GM06990 (cell line): ENCODE data around the gene ZBTB7A.

Source experiments
- DNase-seq: peaks from one replicate; pipeline ENCODE4 v3.0.0-alpha.2; 2011; ENCODE audit not compliant: insufficient read length; ENCODE audit errors: extremely low read depth
- H3K27me3 ChIP-seq: replicated peaks from 2 replicates; pipeline ENCODE4 v1.6.0; 2011; ENCODE audit warnings: low read length; ENCODE audit not compliant: control insufficient read depth, insufficient read depth
- H3K36me3 ChIP-seq: 2 replicates; pipeline ENCODE4 v1.5.1; 2011; ENCODE audit warnings: low read length; ENCODE audit not compliant: control insufficient read depth, insufficient read depth
- H3K4me3 ChIP-seq: replicated peaks from 2 replicates; pipeline ENCODE4 v1.5.1; 2011; ENCODE audit warnings: low read depth, mild to moderate bottlenecking, control low read depth, low read length
- TF ChIP-seq, protein P1 (sequence below): IDR thresholded peaks from 2 replicates; pipeline ENCODE4 v1.5.1; 2011; ENCODE audit warnings: low read length, control low read depth, mild to moderate bottlenecking, inconsistent platforms; ENCODE audit not compliant: insufficient read depth, poor library complexity, severe bottlenecking

The ZBTB7A gene

DNA sequence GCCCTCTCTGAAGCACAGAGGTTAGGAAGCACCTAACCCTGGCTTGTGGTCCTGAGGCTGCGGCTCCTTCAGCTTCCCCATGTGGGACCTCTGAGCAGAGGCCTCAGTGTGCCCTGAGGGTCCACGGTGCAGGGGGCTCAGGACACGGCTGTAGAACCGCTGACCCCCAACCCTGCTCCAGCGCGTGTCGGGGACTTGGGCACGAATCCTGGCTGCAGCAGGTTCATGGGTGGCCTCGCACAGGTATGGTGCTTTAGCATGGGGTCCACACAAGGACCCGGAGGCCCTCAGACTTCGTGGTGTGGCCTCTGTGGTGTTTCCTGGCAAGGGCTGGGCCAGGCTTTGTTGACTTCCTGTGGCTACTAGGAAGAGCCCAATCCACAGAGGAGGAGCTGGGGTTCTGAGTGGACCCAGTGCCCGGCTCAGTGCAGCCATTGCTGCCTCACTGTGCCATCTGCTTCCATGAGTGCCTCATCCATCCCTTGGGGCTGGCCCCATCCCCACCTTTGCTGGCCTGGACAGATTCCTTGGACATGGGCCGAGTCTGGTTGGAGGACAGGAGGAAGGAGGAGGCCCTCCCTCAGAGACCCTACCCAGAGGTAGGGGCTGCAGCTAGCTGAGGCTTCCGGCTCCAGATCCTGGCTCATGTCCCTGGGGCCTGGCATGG, 24.5 kb downstream of the ZBTB7A start:
- TF ChIP-seq, protein P1, sequence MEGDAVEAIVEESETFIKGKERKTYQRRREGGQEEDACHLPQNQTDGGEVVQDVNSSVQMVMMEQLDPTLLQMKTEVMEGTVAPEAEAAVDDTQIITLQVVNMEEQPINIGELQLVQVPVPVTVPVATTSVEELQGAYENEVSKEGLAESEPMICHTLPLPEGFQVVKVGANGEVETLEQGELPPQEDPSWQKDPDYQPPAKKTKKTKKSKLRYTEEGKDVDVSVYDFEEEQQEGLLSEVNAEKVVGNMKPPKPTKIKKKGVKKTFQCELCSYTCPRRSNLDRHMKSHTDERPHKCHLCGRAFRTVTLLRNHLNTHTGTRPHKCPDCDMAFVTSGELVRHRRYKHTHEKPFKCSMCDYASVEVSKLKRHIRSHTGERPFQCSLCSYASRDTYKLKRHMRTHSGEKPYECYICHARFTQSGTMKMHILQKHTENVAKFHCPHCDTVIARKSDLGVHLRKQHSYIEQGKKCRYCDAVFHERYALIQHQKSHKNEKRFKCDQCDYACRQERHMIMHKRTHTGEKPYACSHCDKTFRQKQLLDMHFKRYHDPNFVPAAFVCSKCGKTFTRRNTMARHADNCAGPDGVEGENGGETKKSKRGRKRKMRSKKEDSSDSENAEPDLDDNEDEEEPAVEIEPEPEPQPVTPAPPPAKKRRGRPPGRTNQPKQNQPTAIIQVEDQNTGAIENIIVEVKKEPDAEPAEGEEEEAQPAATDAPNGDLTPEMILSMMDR, result no peak
- Histone ChIP-seq H3K27me3 (no peaks in the 10 kb centered on the region), H3K4me3 (no peak overlapping the region), H3K36me3 (peaks cover 6% of the 10 kb centered on the region)
- DNase-seq, result peak; percentile 6

DNA sequence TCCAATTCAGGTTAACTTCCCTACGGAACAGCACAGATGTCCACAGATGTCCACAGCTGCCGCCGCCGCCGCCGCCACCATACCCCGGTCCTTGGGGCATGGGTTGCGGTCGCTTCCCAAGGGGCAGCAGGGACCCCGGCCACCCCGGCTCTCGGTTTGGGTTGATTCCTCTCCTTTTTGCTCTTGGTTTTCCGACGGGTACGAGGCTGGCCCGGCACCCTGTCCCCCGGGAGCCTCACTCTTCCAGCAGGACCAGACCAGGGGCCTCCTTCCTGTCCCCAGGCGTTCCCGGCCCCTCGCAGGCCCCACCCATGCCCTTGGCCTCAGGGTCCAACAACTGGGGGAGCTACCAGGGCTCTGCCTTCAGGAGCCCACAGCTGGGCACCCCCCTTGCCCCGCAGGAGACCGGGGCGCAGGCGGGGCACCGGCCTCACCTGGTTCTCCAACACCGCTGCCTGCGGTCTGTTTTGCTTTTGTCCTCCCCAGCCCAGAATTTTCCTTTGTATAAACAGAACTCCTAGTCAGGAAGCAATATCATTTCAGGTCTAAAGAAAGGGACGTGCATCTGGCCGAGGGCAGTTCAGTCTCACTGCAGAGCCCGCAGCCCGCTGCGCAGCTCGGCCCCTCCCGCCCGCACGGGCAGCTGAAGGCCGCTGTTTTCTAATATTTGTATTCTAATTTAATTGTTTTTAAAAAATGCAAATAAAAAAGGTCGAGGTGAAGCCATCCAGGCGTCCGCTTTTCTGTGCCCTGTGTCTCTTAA, 27.9 kb downstream of the ZBTB7A start:
- DNase-seq, result no peak
- H3K4me3 ChIP-seq, result no peak overlapping the region
- H3K36me3 ChIP-seq, result peaks cover 8% of the 10 kb centered on the region
- H3K27me3 ChIP-seq, result no peaks in the 10 kb centered on the region
- TF ChIP-seq, protein P1, result no peak

DNA sequence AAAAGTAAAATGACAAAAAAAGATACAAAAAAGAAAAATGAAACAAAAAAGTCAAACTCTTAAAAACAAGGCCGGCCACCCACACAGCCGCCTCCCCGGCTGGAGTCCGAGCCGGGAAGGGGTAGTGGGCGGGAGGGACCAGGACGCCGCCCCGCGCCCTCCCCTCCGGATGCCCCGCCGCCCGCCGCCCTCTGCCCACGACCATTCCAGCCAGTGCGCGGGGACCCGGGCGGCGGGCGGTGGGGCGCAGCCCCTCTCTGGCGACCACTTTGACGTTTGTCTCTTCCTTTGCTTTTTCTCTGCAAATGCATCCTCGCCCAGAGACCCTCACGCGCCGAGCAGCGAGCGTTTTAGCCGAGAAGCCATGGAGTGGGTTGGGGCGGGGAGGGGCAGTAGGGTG, 28.6 kb downstream of the ZBTB7A start:
- H3K4me3 ChIP-seq, result no peak overlapping the region
- H3K27me3 ChIP-seq, result no peaks in the 10 kb centered on the region
- DNase-seq, result no peak
- H3K36me3 ChIP-seq, result peaks cover 11% of the 10 kb centered on the region
- TF ChIP-seq, protein P1, result no peak

DNA sequence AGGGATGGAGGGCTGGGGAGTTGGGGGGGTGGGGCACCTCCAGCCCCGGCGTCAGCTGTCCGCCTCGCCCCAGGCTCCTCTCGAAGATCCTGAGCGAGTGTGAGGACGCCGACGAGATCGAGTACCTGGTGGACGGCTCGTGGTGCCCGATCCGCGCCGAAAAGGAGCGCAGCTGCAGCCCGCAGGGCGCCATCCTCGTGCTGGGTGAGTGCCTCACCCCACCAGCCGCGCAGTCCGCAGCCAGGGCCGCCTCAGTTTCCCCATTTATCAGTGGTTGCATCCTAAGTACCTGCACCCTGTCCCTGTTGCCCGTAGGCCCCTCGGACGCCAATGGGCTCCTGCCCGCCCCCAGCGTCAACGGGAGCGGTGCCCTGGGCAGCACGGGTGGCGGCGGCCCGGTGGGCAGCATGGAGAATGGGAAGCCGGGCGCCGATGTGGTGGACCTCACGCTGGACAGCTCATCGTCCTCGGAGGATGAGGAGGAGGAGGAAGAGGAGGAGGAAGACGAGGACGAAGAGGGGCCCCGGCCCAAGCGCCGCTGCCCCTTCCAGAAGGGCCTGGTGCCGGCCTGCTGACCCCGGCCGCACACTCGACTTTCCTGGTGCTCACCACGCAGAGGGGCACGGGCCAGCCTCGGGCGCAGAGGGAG, 29.3 kb downstream of the ZBTB7A start:
- no peak overlapping the region for H3K4me3 ChIP-seq
- no peaks in the 10 kb centered on the region for H3K27me3 ChIP-seq
- peaks cover 13% of the 10 kb centered on the region for H3K36me3 ChIP-seq
- TF ChIP-seq, protein P1, result no peak
- DNase-seq, result no peak

DNA sequence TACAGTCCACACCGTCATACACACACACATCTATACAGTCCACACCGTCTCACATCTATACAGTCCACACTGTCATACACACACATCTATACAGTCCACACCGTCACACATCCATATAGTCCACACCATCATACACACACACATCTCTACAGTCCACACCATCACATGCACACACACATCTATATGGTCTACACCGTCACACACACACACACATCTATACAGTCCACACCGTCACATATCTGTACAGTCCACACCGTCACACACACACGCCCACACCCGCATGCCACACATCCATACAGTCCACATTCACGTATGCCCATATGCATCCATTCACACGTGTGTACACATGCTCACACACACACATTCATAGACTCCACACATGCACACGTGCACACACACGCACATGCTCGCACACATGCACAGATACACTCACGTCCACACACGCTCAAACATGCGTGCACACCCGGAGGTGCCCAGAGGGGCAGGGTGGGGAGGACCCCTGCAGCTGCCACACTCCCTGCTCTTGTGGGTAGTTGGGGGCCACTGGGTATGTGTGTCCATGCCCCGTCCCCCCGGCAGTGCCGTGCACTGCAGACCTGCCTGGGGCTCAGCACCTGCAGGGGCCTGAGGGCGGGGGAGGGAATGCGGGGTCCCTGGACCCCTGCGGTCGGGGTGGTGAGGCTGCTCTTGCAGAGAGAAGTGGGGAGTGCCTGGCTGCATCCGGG, 30.0 kb downstream of the ZBTB7A start:
- no peaks in the 10 kb centered on the region for H3K27me3 ChIP-seq
- TF ChIP-seq, protein P1, result no peak
- H3K36me3 ChIP-seq, result peaks cover 15% of the 10 kb centered on the region
- no peak overlapping the region for H3K4me3 ChIP-seq
- no peak for DNase-seq
